ENCODE measurements around the gene RIMS1.

- TF ChIP-seq, protein P1, sequence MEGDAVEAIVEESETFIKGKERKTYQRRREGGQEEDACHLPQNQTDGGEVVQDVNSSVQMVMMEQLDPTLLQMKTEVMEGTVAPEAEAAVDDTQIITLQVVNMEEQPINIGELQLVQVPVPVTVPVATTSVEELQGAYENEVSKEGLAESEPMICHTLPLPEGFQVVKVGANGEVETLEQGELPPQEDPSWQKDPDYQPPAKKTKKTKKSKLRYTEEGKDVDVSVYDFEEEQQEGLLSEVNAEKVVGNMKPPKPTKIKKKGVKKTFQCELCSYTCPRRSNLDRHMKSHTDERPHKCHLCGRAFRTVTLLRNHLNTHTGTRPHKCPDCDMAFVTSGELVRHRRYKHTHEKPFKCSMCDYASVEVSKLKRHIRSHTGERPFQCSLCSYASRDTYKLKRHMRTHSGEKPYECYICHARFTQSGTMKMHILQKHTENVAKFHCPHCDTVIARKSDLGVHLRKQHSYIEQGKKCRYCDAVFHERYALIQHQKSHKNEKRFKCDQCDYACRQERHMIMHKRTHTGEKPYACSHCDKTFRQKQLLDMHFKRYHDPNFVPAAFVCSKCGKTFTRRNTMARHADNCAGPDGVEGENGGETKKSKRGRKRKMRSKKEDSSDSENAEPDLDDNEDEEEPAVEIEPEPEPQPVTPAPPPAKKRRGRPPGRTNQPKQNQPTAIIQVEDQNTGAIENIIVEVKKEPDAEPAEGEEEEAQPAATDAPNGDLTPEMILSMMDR (IDR thresholded peaks at IDR 0.05) = no peak
- no peak for TF ChIP-seq POLR2A (IDR thresholded peaks at IDR 0.05)
Observed at GRCh38 chr6:72080260-72080941, 194.1 kb downstream of the RIMS1 start.
